Measurements from ENCODE around the gene SLC38A2. TPM values are rescaled to one million over a fixed set of nuclear protein-coding genes. Genes with fewer than 3 reads are reported as not detected.

SLC38A2 gene
- total RNA-seq = 202 TPM in 2 replicates
- 150 TPM for total RNA-seq (2013)
- 61.6 and 108 TPM in 2 replicates for polyA plus RNA-seq
- 86.3 and 113 TPM in 2 replicates for polyA minus RNA-seq

GRCh38 chr12:46372544-46373300 is at the start of gene SLC38A2:
Gene SLC38A2 (minus strand): TSS chr12:46372773. CDS start chr12:46371293, 1,480 bp downstream.
- ChIA-PET CTCF (interaction anchor here (0.6 to 3.2 kb wide), 6 partner anchors 11 to 994 kb away, joined by 3 to 12 read pairs (median 4); no protein-coding TSS in a partner anchor), POLR2A (interaction anchor here (1.0 to 2.6 kb wide), 5 partner anchors 11 to 382 kb away, joined by 3 to 26 read pairs (median 7); partner anchors contain the start of genes SCAF11 and SLC38A1)
- intact Hi-C loops (cut with micrococcal nuclease) = loop anchor here (1.0 to 5.0 kb wide), 10 partner anchors 11 to 1440 kb away; partner anchors contain the start of genes ARID2, RPAP3 and SCAF11
- peak; percentile 84 for ATAC-seq (ENCODE audit: low read depth)
- Mint-ChIP-seq H3K4me3 (peak within 1 kb of the TSS; percentile 98), H3K9me3 (ENCODE audit: insufficient read depth) (no peaks in the 10 kb centered on the region), H3K4me1 (peaks cover 44% of the 10 kb centered on the region), H3K27me3 (no peaks in the 10 kb centered on the region), H3K27ac (peak within 1 kb of the TSS; percentile 99)
- peak within 1 kb of the TSS; percentile 80 to 99 (median 97) for H3K4me3 ChIP-seq (ENCODE audit: control extremely low read depth in 1 of 5, extremely low read depth in 1 of 5, insufficient read depth in 1 of 5, low read depth in 2 of 5, low read length in 4 of 5)
- H3K27ac ChIP-seq (ENCODE audit: low read length in 2 of 2) = peak within 1 kb of the TSS; percentile 90 to 91
- peak within 1 kb of the TSS; percentile 89 for H3K9ac ChIP-seq (ENCODE audit: low read length)
- H3K36me3 ChIP-seq (replicated peaks in 1 of 2; ENCODE audit: control extremely low read depth in 1 of 2, control insufficient read depth in 1 of 2, extremely low read depth in 1 of 2, insufficient read depth in 2 of 2, low read length in 1 of 2) = peaks cover 3 to 33% of the 10 kb centered on the region in 2 experiments
- H3K27me3 ChIP-seq (replicated peaks in 1 of 4; ENCODE audit: control extremely low read depth in 1 of 4, control insufficient read depth in 3 of 4, insufficient read depth in 4 of 4, low read length in 3 of 4) = no peaks in the 10 kb centered on the region
- no peak for TF ChIP-seq EZH2 (IDR thresholded peaks at IDR 0.05; ENCODE audit: borderline replicate concordance, insufficient read depth, low read depth, low read length, poor library complexity, severe bottlenecking)
- TF ChIP-seq, protein P1, sequence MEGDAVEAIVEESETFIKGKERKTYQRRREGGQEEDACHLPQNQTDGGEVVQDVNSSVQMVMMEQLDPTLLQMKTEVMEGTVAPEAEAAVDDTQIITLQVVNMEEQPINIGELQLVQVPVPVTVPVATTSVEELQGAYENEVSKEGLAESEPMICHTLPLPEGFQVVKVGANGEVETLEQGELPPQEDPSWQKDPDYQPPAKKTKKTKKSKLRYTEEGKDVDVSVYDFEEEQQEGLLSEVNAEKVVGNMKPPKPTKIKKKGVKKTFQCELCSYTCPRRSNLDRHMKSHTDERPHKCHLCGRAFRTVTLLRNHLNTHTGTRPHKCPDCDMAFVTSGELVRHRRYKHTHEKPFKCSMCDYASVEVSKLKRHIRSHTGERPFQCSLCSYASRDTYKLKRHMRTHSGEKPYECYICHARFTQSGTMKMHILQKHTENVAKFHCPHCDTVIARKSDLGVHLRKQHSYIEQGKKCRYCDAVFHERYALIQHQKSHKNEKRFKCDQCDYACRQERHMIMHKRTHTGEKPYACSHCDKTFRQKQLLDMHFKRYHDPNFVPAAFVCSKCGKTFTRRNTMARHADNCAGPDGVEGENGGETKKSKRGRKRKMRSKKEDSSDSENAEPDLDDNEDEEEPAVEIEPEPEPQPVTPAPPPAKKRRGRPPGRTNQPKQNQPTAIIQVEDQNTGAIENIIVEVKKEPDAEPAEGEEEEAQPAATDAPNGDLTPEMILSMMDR (IDR thresholded peaks at IDR 0.05) = no peak
- H3K4me2 ChIP-seq (replicated peaks; ENCODE audit: low read depth, low read length, poor library complexity, severe bottlenecking) = peak within 1 kb of the TSS; percentile 76
- WGBS (ENCODE audit: insufficient coverage) = under 1% methylated on average over 37 of the region's 48 CpGs
- H2AFZ ChIP-seq (ENCODE audit: insufficient read depth, low read depth, low read length, poor library complexity, severe bottlenecking) = peak within 1 kb of the TSS; percentile 85
- DNase-seq = peak; percentile 97
- peaks cover 48% of the 10 kb centered on the region for H4K20me1 ChIP-seq (ENCODE audit: control insufficient read depth, insufficient read depth, low read length, poor library complexity, severe bottlenecking)
- H3K79me2 ChIP-seq (ENCODE audit: control insufficient read depth, insufficient read depth, low read length) = peaks cover 51% of the 10 kb centered on the region
- no peaks in the 10 kb centered on the region for H3K9me3 ChIP-seq (ENCODE audit: control extremely low read depth in 1 of 3, control insufficient read depth in 2 of 3, insufficient read depth in 1 of 3, low read length in 2 of 3)
- H3K4me1 ChIP-seq (ENCODE audit: control insufficient read depth in 2 of 2, insufficient read depth in 2 of 2, low read length in 2 of 2) = peaks cover 38 to 39% of the 10 kb centered on the region in 2 donors

GRCh38 chr12:46419675-46420074 is 47.1 kb upstream of the SLC38A2 start:
- intact Hi-C loops (cut with micrococcal nuclease) = no loop called here
- no peaks in the 10 kb centered on the region for H3K27me3 ChIP-seq (replicated peaks in 1 of 4; ENCODE audit: control extremely low read depth in 1 of 4, control insufficient read depth in 3 of 4, insufficient read depth in 4 of 4, low read length in 3 of 4)
- no peak overlapping the region for H3K9ac ChIP-seq (ENCODE audit: low read length)
- ATAC-seq (ENCODE audit: low read depth) (no peak), DNase-seq (no peak)
- Mint-ChIP-seq H3K4me1 (no peaks in the 10 kb centered on the region), H3K27me3 (no peaks in the 10 kb centered on the region), H3K27ac (no peak overlapping the region), H3K4me3 (no peak overlapping the region), H3K9me3 (ENCODE audit: insufficient read depth) (peaks cover 4% of the 10 kb centered on the region)
- no CpG with 5 or more reads among the region's 1 CpG for WGBS (ENCODE audit: insufficient coverage)
- ChIA-PET CTCF (no interaction called here), POLR2A (no interaction called here)
- no peak overlapping the region for H3K4me2 ChIP-seq (replicated peaks; ENCODE audit: low read depth, low read length, poor library complexity, severe bottlenecking)
- no peaks in the 10 kb centered on the region for H4K20me1 ChIP-seq (ENCODE audit: control insufficient read depth, insufficient read depth, low read length, poor library complexity, severe bottlenecking)
- no peak overlapping the region for H3K4me3 ChIP-seq (ENCODE audit: control extremely low read depth in 1 of 5, extremely low read depth in 1 of 5, insufficient read depth in 1 of 5, low read depth in 2 of 5, low read length in 4 of 5)
- no peaks in the 10 kb centered on the region for H3K9me3 ChIP-seq (ENCODE audit: control extremely low read depth in 1 of 3, control insufficient read depth in 2 of 3, insufficient read depth in 1 of 3, low read length in 2 of 3)
- no peak for TF ChIP-seq EZH2 (IDR thresholded peaks at IDR 0.05; ENCODE audit: borderline replicate concordance, insufficient read depth, low read depth, low read length, poor library complexity, severe bottlenecking)
- TF ChIP-seq, protein P1 (IDR thresholded peaks at IDR 0.05) = no peak
- H3K27ac ChIP-seq (ENCODE audit: low read length in 2 of 2) = no peak overlapping the region
- peaks cover 4% of the 10 kb centered on the region for H3K79me2 ChIP-seq (ENCODE audit: control insufficient read depth, insufficient read depth, low read length)
- H3K4me1 ChIP-seq (ENCODE audit: control insufficient read depth in 2 of 2, insufficient read depth in 2 of 2, low read length in 2 of 2) = no peaks in the 10 kb centered on the region
- H2AFZ ChIP-seq (ENCODE audit: insufficient read depth, low read depth, low read length, poor library complexity, severe bottlenecking) = no peak overlapping the region
- H3K36me3 ChIP-seq (replicated peaks in 1 of 2; ENCODE audit: control extremely low read depth in 1 of 2, control insufficient read depth in 1 of 2, extremely low read depth in 1 of 2, insufficient read depth in 2 of 2, low read length in 1 of 2) = peaks cover 3 to 4% of the 10 kb centered on the region in 2 experiments
